ENCODE data around the gene POMGNT1.
"Not testable (repeated sequence)": the region's sequence is repeated elsewhere in the genome, so short reads cannot be mapped to it uniquely, and the experiment has no call there.

The POMGNT1 gene

GRCh38 chr1:46236882-46237281, 38.6 kb upstream of the POMGNT1 start:
- no peak for TF ChIP-seq CTCF (IDR thresholded peaks at IDR 0.05; ENCODE audit: low read length, missing control alignments)

GRCh38 chr1:46231231-46231630, 33.0 kb upstream of the POMGNT1 start:
- DNase-seq (ENCODE audit: low read depth) = not testable (repeated sequence)

More at GRCh38 chr1:46236882-46237281, 38.6 kb upstream of the POMGNT1 start:
- no peak overlapping the region for H3K4me3 ChIP-seq (replicated peaks; ENCODE audit: low read depth, low read length)
- no peak for DNase-seq (ENCODE audit: low read depth)

GRCh38 chr1:46224966-46225365, 26.7 kb upstream of the POMGNT1 start:
- no peak for DNase-seq (ENCODE audit: low read depth)
- no peak overlapping the region for H3K4me3 ChIP-seq (replicated peaks; ENCODE audit: low read depth, low read length)
- TF ChIP-seq CTCF (IDR thresholded peaks at IDR 0.05; ENCODE audit: low read length, missing control alignments) = no peak

More at GRCh38 chr1:46231231-46231630, 33.0 kb upstream of the POMGNT1 start:
- H3K4me3 ChIP-seq (replicated peaks; ENCODE audit: low read depth, low read length) = not testable (repeated sequence)

GRCh38 chr1:46223472-46223943, 25.3 kb upstream of the POMGNT1 start:
- H3K4me3 ChIP-seq (replicated peaks; ENCODE audit: low read depth, low read length) = no peak overlapping the region
- DNase-seq (ENCODE audit: low read depth) = peak; percentile 93
- TF ChIP-seq CTCF (IDR thresholded peaks at IDR 0.05; ENCODE audit: low read length, missing control alignments) = no peak

GRCh38 chr1:46223055-46223454, 24.8 kb upstream of the POMGNT1 start:
- not testable (repeated sequence) for H3K4me3 ChIP-seq (replicated peaks; ENCODE audit: low read depth, low read length); DNase-seq (ENCODE audit: low read depth)

- DNase-seq (ENCODE audit: low read depth) = no peak
- TF ChIP-seq CTCF (IDR thresholded peaks at IDR 0.05; ENCODE audit: low read length, missing control alignments) = no peak
- H3K4me3 ChIP-seq (replicated peaks; ENCODE audit: low read depth, low read length) = no peak overlapping the region
Observed at GRCh38 chr1:46221749-46222148, 23.5 kb upstream of the POMGNT1 start.

GRCh38 chr1:46220808-46221207, 22.6 kb upstream of the POMGNT1 start:
- DNase-seq (ENCODE audit: low read depth) = no peak
- no peak for TF ChIP-seq CTCF (IDR thresholded peaks at IDR 0.05; ENCODE audit: low read length, missing control alignments)
- H3K4me3 ChIP-seq (replicated peaks; ENCODE audit: low read depth, low read length) = no peak overlapping the region

GRCh38 chr1:46219551-46220520, 21.6 kb upstream of the POMGNT1 start:
- no peak for TF ChIP-seq CTCF (IDR thresholded peaks at IDR 0.05; ENCODE audit: low read length, missing control alignments)
- H3K4me3 ChIP-seq (replicated peaks; ENCODE audit: low read depth, low read length) = no peak overlapping the region

More at GRCh38 chr1:46219551-46220520, 21.6 kb upstream of the POMGNT1 start:
- no peak for DNase-seq (ENCODE audit: low read depth)

Data from fibroblast of pulmonary artery (primary cell).